HTERT RPE-1 (cell line): ENCODE measurements around the gene NFE2.
"Not testable (repeated sequence)": the region's sequence is repeated elsewhere in the genome, so short reads cannot be mapped to it uniquely, and the experiment has no call there.

ENCODE experiments used
- in situ Hi-C: fragments of 300-500 bp; cut with MboI; formaldehyde crosslinking; loops from 4 replicates; pipeline ENCODE4 v1.14.3; 2020; ENCODE audit warnings: low sequenced_read_pairs

NFE2 gene

DNA sequence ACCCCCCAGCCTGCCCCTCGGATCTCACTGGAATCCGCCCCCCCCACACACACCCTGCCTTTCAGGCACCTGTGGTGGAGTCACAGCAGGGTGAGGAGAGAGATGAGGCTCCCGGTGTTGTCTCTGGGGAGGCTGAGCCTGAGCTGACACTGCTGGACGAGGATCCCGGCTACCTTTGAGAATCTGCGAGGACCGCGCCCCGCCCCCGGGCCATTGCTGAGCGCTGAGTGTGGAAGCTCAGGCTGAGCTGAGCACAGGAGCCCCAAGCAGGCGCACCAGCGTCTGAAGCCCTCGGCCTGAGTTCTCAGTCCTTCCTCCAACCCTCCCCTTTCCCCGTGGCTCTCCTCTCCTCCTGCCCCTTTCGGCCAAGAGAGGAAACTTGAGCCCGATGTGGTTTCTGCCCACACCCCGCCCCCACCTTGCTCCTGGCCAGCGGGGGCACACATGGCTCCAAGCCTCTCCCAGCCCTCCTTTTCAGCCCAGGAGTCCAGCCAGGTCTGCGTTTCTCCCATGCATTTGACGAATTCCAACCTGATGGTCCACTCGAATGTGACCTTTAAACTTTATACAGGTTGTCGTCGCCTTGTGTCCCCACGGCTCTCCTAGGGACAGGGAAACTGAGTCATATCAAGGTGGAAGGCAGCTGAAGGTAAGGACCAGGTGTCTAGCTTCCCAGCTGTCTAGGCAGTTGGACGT lies at the start of gene NFE2:
NFE2 (minus strand) TSS at position 284 of the 696 bp plus-strand sequence. CDS start 5,767 bp downstream, outside the sequence.
- in situ Hi-C loops = no loop called here

DNA sequence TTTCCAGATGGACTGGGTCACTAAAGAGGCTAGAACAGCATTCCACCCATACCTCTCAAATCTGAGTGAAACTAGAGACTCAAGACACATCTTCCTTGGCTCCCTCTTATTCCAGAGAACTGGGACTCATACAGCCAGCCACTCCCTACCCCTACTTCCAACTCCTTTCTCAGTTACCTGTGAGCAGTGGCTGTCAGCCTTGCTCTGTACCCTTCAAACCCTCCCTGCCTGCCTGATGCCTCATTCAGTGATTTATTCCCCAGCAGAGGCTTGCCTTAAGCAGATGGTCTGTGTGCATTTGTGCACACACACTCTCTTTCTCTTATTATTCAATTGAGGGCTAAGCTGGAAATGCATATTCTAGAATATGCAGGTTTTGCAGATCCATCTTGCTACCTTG lies 48.9 kb upstream of the NFE2 start:
- in situ Hi-C loops = no loop called here

DNA sequence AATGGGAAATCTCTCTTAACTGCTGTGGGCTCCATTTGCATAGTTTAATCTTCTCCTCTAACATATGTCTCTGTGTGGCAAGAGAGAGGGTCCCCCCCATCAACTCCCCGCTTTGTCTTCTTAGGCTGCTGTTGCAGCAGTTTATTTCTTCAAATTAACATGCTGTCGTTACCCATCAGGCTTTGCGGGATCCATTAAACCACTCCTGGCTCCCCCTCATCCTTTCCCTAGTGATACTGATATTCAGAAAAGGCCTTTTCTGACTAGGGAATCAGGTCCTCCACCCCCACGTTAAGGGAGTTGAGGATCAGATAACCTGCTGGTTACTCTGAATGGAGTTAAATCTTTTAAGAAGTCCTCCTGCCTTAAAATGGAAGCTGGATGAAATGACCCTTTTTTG lies 48.2 kb upstream of the NFE2 start:
- in situ Hi-C loops = no loop called here

DNA sequence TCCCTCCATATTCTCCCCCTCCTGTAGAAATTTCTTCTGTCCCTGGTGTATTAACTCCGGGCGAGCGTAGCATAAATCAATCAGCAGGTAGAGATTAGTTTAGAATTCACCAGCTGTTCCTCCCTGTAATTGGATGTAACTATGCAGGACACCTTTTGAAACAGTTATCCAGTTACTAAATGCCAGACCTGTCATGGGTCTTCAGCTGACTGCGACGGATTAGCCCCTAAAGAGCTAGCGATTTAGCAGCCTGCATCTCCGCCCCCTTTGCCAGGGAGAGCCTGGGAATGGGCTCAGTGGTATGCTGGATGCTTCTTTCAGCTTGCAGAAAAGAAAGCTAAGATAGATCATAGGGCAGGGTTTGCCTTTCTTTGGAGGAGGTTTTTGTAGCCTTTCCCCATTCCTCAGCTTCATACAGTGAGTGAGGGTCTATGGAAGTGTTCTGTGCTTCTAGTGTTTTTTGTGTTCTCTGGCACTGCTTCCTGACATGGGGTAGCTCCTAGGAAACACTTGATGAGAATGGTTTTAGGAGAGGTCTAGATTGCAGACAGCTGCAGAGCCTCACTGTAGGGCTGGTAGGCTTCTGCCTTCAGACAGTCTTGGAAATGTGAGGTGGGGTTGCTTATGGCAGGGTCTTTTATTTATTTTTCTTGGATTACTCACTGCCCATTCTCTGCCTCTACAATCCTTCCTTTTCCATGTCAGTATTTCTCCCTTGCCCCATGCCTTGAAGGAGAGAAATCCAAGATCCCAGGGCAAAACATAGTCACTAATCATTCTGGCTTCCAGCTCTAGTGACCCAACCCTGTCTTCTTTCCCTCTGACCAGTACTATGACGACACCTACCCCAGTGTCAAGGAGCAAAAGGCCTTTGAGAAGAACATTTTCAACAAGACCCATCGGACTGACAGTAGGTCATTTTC lies 40.8 kb upstream of the NFE2 start:
- in situ Hi-C loops = no loop called here

DNA sequence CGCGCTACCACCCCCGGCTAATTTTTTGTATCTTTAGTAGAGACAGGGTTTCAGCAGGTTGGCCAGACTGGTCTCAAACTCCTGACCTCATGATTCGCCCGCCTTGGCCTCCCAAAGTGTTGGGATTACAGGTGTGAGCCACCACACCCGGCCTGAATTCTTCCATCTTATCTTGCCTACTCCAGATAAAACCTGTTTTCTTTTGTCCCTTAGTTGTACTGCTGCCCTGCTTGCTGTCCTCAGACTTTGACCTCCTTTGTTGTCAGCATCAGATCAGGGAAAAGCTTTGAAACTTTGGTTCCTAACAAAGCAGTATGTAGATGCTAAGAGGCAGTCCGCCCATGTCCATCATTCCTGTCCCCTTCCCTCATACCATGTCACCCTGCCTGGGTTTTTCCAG lies 40.0 kb upstream of the NFE2 start:
- in situ Hi-C loops = no loop called here

DNA sequence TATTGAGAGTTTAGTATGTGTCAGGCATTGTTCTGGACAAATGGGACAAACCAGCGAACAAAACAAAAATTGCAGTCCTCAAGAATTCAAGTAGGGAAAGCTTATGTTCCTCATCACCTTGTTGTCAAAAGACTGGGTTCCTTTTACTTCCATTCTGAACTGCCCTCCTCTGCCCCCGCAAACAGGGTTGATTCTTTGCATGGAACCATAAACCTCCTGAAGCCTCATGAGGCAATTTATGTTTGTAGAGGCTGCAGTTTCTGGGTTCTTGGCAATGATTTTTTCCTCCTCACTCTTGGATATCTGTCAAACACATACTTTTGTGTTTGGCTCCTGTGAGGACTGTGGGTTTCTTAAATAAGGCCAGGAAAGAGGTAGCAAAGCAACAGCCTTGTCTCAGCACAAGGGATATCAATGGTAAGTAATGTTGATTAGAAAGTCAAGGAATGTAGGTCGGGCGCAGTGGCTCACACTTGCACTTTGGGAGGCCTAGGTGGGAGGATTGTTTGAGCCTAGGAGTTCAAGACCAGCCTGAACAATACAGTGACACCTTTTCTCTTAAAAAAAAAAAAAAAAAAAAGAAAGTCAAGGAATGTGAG lies 38.0 kb upstream of the NFE2 start:
- in situ Hi-C loops = no loop called here

DNA sequence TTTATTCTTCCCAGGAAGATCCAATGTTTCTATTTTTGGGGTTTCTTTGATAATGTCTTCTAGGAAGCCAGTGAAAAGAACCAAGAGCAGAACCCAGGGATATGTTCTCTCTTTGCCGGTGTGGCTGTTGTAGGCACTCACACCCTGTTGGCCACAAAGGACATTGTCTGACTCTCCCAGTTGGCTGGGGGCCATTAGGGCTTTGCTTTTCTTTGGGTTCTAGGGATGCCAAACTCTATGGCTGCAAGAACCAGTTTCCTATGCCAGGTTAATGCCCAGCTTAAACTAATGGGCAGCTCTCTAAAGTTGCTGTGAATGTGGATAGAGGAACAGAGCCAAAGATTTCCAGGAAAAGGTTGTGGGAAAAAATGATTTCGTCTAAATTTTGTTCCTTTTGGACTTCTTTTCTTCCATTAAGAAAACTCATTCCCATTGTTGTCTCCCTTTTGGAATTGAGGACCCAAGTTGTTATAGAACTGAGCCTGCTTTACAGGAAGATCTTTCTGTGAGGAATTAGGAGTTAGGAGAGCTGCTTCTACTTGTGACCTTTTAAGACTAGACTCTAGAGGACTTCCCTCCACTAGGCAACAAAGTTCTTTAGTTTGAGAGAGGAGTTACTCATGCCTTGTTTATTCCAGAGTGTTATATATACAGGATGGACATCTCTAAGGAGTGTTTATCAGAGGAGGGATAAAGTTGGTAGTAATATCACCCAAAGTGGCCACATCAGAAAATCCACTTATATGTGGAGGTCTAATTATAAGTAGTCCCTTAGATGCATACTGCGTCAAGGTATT lies 37.2 kb upstream of the NFE2 start:
- in situ Hi-C loops = no loop called here

DNA sequence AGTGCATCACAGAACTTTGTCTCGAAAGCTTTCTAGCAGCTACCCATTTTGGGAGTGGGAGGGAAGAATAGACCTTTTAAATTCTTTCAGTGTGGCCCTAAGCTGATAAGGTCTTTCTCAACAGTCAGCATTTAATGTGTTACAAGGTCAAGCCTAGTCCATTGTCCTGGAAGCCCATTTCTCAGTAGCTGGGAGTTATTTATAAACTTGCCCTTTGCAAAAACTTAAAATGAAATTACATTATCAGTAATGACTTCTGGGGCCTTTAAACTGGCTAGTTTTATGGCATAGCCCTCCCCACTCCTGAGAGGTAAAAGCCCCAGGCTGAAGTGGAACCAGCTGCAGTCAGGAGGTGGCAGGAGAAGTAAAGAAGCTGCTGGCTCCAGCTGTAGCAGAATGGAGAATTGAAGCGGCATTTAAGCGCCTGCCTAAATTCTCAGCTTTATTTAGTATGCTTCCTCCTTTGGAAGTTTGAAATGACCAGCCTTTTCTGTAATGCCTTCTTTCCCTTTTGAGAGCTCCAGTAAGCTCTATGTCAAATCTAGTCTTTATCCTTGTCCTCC lies 36.5 kb upstream of the NFE2 start:
- in situ Hi-C loops = no loop called here

DNA sequence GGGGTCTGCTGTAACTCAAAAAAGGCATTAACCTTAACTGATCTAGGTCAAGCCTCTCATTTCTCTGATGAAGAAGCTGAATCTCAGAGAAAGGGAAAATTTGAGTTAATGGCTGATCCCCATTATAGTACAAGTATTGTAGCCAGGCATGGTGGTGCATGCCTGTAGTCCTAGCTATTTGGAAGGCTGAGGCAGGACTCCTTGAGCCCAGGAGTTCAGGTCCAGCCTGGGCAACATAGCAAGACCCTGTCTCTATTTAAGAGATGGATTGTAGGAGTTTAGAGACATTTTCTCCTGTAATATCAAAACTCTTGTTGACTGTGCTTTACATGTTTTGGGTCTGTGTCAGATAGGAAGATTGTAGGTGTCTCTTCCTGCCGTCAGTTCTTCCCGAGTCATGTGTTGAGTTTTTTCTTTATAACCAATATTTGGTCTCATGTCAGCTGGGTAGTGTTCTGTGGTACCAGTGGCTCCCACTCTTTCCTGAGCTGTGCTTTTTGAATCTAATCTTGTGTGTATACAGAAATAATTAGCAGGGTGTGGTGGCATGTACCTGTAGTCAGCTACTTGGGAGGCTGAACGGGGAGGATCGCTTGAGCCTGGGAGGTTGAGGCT lies 32.7 kb upstream of the NFE2 start:
- in situ Hi-C loops = no loop called here

DNA sequence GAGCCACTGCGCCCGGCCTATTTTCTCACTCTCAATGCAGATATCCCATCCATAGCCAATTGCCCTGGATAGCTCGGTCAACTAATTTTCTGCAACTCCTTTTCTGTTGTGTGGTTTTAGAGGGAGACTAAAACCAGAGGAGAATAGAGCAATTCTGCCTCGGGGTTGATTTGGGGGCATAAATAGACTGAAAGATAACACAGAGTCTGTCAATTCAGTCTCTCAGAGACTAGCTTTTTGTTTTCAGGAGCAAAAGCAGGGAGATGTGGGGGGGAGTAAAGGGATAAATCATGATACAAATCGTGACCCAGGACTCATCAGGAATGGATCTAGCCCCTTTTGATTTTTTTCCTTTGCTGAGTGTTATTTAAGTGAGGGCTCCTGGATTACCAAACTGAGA lies 30.6 kb upstream of the NFE2 start:
- in situ Hi-C loops = no loop called here

DNA sequence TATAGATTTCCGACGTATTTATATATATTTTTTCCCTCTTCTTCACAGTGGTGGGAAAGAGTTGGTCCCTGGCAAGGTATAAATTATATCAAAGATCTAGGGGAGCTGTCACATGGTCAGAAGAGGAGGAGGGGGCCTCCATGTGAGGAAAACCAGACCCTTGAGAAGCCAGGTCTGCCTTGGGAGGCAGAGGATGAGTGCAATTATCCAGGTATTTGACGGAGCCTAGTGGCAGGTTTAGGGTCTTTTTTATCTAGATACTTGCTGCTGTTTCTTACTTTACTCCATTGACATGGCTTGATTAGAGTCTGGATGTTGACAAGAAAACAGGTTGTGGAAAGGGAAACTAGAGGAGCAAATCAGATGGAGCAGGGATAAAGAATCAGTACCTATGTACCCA lies 29.6 kb upstream of the NFE2 start:
- in situ Hi-C loops = no loop called here

DNA sequence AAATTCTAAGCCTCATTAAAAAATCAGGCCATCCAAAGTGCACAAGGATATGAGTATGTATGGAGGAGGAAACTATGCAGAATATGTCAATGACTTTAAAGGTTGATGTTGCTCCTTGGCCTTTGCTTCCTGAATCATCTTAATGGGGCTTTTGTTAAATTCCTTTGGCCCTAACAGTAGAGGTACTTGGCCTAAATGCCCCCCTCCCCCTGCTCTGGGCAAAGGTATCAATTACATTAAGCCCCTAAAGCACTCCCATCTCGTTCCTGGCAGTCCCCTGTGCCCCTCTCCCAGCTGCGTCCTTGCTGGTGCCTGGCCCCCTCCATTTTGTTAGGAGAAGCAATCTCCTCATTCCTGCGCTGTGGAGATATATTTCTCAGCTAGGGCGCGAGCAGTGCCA lies 28.9 kb upstream of the NFE2 start:
- in situ Hi-C loops = no loop called here

DNA sequence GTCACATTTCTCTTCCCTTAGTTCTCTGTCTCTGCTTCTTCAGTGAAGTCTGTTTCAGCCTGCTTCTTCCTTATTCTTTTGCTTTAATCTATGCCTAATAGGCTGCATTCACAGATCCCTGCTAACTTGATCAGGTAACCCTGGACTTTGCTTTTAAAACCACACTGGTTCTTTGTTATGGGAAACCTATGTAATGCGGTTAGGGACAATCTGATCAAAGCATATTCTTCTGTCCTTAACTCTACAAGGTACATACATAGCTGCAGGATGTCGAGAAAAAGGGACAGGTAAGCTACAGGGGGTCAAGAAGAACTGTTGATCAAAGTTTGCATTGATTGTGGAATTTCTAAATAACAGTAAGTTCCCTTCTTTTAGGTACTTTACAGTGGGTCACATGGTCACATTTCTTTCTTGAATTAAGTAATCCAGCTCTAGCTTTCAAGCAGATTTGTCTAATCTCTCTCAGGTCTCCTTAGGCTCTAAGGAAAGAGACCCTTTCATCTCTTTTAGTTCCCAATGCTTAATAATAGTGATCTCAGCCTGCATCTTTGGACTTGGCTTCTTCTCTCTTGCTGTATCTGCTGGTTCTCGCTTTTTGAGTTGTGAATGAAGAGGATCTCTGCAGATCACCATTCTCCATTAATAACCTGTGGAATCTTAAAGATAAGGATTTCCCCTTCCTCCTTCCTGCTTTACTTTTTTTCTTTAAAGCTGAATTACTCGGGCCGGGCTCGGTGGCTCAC lies 28.0 kb upstream of the NFE2 start:
- in situ Hi-C loops = no loop called here

DNA sequence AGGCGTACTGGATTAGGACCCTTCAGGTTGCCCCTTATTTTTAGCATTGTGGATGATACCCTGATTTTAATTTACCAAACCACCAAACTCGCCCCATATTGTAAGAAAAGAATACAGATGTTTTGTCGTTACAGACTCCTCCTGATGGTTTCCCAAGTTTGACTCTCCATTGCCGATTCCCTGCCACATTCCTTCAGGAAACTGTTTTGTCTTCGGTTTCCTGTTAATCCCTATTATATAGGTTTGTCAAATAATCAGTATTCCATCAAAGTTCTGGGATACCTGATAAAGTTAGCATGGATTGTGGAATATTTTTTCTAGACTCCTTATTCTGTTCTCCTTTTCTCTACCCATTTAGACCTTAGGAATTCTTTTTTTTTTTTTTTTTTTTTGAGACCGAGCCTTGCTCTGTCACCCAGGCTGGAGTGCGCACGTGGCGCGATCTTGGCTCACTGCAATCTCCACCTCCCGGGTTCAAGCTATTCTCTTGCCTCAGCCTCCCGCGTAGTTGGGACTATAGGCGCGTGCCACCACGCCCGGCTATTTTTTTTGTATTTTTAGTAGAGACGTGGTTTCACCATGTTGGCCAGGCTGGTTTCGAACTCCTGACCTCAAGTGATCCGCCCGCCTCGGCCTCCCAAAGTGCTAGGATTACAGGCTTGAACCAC lies 24.8 kb upstream of the NFE2 start:
- in situ Hi-C loops = not testable (repeated sequence)

DNA sequence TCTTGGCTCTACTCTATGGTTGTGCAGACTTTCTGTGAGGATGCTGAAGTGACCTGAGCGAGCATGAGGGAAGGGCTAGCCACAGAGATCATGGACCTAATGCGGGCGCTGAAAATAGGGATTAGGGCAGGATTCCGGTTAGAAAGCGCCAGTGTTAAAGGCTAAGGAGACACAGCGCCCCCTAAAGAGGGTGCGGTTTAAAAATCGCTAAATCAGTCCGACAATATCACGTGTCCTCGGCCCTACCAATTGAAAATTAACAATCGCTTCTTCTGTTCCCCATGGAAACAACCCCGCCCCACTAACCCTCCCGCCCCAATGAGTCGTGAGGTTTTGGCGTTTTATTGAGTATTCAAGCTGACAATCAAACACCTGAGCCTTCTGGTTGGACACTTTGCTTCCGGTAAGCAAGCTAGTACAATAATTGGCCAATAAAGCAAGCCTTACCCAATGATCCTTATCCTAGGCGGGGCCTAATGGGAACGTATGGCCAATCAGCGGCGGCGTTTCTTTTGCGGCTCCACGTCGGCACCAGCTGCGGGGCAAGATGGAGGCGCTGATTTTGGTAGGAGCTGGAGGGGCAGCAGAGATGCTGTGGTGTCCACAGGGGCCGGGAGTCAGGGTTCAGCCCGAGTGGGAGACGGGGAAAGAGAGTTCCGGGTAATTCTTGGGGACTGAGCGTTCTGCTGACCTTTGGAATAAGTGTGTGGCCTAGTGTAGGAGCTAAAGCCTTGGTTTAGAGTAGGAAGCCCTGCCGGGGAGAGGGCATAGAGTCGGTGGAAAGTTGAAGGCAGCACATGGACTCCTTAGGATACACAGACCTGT lies 24.0 kb upstream of the NFE2 start, which contains the start of gene COPZ1:
COPZ1 (plus strand) TSS at position 515 of the 825 bp plus-strand sequence; CDS start at position 548, 33 bp downstream.
- in situ Hi-C loops = no loop called here

DNA sequence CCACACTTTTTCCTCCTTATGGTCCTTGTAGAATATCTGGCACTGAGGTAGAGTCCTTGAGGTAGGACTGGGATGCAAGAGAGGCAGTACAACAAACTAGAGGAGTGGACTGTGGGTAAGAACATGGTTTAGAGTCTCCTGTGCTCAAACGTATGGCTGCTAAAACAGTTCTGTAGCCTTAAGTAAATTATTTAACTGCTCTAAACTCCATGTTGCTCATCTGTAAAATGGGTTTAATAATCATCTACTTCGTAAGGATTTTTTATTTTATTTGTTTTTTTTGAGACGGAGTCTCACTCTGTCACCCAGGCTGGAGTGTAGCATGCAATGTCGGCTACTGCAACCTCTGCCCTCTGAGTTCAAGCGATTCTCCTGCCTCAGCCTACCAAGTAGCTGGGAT lies 20.5 kb upstream of the NFE2 start:
- in situ Hi-C loops = no loop called here

DNA sequence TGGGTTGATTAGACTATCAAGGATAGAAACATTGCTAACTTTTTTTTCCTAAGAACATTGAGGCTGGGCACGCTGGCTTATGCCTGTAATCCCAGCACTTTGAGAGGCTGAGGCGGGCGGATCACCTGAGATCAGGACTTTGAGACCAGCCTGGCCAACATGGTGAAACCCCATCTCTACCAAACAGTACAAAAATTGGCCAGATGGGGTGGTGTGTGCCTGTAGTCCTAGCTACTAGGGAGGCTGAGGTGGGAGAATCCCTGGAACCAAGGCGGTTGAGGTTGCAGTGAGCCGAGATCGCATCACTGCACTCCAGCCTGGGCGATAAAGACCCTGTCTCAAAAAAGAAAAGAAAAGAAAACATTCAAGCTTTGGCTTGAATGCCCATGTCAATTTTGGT lies 11.5 kb upstream of the NFE2 start:
- in situ Hi-C loops = not testable (repeated sequence)

DNA sequence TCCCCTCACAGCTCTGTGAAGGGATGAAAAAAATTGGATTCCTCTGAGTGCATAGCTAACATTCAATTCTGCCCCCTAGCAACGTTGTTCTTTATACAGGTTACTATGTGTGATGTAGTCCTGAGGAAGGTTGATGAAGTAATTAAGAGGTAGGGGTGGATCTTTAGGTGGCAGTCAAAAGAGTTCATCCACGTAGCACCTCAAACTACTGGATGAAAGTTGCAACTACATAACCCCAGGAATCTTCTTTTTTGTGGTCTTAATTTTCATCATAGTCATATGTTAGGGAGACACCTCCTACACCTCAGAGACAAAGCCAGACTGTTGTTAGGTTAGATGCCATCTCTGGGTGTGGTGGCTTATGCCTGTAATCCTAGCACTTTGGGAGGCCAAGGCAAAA lies 10.2 kb upstream of the NFE2 start:
- in situ Hi-C loops = no loop called here
